Left renal cortex interstitium (tissue), 4 donors: Measurements from ENCODE around the gene HSD17B7. TPM values are rescaled to one million over a fixed set of nuclear protein-coding genes. Genes with fewer than 3 reads are reported as not detected.
"Not testable (repeated sequence)": the region's sequence is repeated elsewhere in the genome, so short reads cannot be mapped to it uniquely, and the experiment has no call there.

Experiments
- DNase-seq, 4 donors: peaks; one replicate each; pipeline ENCODE4 v3.0.0-alpha.2; 2013; ENCODE audit warnings: low read depth in 4 of 4, low spot score in 2 of 4, missing footprints in 1 of 4
- polyA plus RNA-seq, 4 donors: library from polyadenylated mRNA; unstranded; fragments of 120-200 nt; gene quantifications; one replicate each; pipeline ENCODE4 v1.2.1, GENCODE V29; 2013; ENCODE audit not compliant: insufficient read length in 4 of 4

Gene HSD17B7
- polyA plus RNA-seq, 4 donors = 13.7 to 29.6 (median 19.8) TPM

GRCh38 chr1:162799995-162800830, 9.7 kb downstream of the HSD17B7 start:
- peak in 1 of 4 donors; percentile 59 for DNase-seq

GRCh38 chr1:162807503-162807902, 17.0 kb downstream of the HSD17B7 start:
- not testable (repeated sequence) for DNase-seq

GRCh38 chr1:162812357-162812756, 21.9 kb downstream of the HSD17B7 start:
- DNase-seq = not testable (repeated sequence)

GRCh38 chr1:162818136-162818535, 27.6 kb downstream of the HSD17B7 start:
- DNase-seq = not testable (repeated sequence)

- not testable (repeated sequence) for DNase-seq
These were observed 28.2 kb downstream of the HSD17B7 start for GRCh38 chr1:162818666-162819065.

- DNase-seq = no peak
These were observed 32.1 kb downstream of the HSD17B7 start for GRCh38 chr1:162822391-162823200.

GRCh38 chr1:162823231-162823630, 32.7 kb downstream of the HSD17B7 start:
- no peak for DNase-seq

- no peak for DNase-seq
These were observed 33.4 kb downstream of the HSD17B7 start for GRCh38 chr1:162823771-162824525.

GRCh38 chr1:162829268-162829667, 38.8 kb downstream of the HSD17B7 start:
- DNase-seq = no peak

GRCh38 chr1:162832470-162832869, 42.0 kb downstream of the HSD17B7 start:
- no peak for DNase-seq

- no peak for DNase-seq
These were observed 44.8 kb downstream of the HSD17B7 start for GRCh38 chr1:162835157-162835899.

GRCh38 chr1:162838863-162839262, 48.4 kb downstream of the HSD17B7 start:
- DNase-seq = no peak

GRCh38 chr1:162840250-162840839, 49.8 kb downstream of the HSD17B7 start:
- no peak for DNase-seq

GRCh38 chr1:162844153-162844552, 53.7 kb downstream of the HSD17B7 start:
- DNase-seq = no peak

- no peak for DNase-seq
These were observed 56.0 kb downstream of the HSD17B7 start for GRCh38 chr1:162846256-162847212.

- DNase-seq = peak in 2 of 4 donors; percentile 20 to 52
These were observed 57.4 kb downstream of the HSD17B7 start for GRCh38 chr1:162847839-162848453.

GRCh38 chr1:162849711-162850110, 59.2 kb downstream of the HSD17B7 start:
- no peak for DNase-seq

- DNase-seq = no peak
These were observed 60.8 kb downstream of the HSD17B7 start for GRCh38 chr1:162851341-162851740.
